NB4 (cell line): ENCODE results near the gene CD2BP2.

Experiments
- DNase-seq: peaks from one replicate; pipeline ENCODE4 v3.0.0; 2010; ENCODE audit warnings: low read depth
- H3K4me3 ChIP-seq: one replicate; pipeline ENCODE4 v1.5.1; 2011; ENCODE audit warnings: mild to moderate bottlenecking, low read depth, low read length, moderate library complexity
- CTCF ChIP-seq: IDR thresholded peaks from one replicate; pipeline ENCODE4 v1.5.1; 2012; ENCODE audit warnings: low read depth, low read length
- MYC ChIP-seq: IDR thresholded peaks from 2 replicates; pipeline ENCODE4 v1.6.1; 2011; ENCODE audit warnings: low read depth, low read length
- POLR2A ChIP-seq: IDR thresholded peaks from 2 replicates; pipeline ENCODE4 v1.6.1; 2011; ENCODE audit warnings: mild to moderate bottlenecking; ENCODE audit not compliant: insufficient read length; ENCODE audit errors: extremely low read depth
- TF ChIP-seq, protein P1 (sequence below): IDR thresholded peaks from 2 replicates; pipeline ENCODE4 v1.6.1; 2011; ENCODE audit warnings: low read depth, low read length

Gene CD2BP2

GRCh38 chr16:30357085-30357714 is 2.1 kb upstream of the CD2BP2 start:
- TF ChIP-seq, protein P1, sequence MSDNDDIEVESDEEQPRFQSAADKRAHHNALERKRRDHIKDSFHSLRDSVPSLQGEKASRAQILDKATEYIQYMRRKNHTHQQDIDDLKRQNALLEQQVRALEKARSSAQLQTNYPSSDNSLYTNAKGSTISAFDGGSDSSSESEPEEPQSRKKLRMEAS = no peak
- TF ChIP-seq POLR2A = no peak
- TF ChIP-seq CTCF = no peak
- TF ChIP-seq MYC = no peak
- no peak overlapping the region for H3K4me3 ChIP-seq
- DNase-seq = no peak

- peak overlapping the region; percentile 77 for H3K4me3 ChIP-seq
- DNase-seq = no peak
- TF ChIP-seq MYC (no peak), POLR2A (no peak), CTCF (no peak)
- TF ChIP-seq, protein P1 = no peak
Observed at GRCh38 chr16:30356401-30357084, 1.4 kb upstream of the CD2BP2 start.

GRCh38 chr16:30355954-30356308 is 823 bp upstream of the CD2BP2 start:
- TF ChIP-seq POLR2A = no peak
- TF ChIP-seq, protein P1 = no peak
- no peak for TF ChIP-seq CTCF
- TF ChIP-seq MYC = no peak
- DNase-seq = no peak
- H3K4me3 ChIP-seq = peak overlapping the region; percentile 77

- DNase-seq = peak; percentile 35
- H3K4me3 ChIP-seq = peak overlapping the region; percentile 77
- TF ChIP-seq POLR2A (no peak), MYC (no peak), CTCF (no peak)
- TF ChIP-seq, protein P1 = no peak
Observed at GRCh38 chr16:30354423-30355143, 525 bp downstream of the CD2BP2 start.

DNA sequence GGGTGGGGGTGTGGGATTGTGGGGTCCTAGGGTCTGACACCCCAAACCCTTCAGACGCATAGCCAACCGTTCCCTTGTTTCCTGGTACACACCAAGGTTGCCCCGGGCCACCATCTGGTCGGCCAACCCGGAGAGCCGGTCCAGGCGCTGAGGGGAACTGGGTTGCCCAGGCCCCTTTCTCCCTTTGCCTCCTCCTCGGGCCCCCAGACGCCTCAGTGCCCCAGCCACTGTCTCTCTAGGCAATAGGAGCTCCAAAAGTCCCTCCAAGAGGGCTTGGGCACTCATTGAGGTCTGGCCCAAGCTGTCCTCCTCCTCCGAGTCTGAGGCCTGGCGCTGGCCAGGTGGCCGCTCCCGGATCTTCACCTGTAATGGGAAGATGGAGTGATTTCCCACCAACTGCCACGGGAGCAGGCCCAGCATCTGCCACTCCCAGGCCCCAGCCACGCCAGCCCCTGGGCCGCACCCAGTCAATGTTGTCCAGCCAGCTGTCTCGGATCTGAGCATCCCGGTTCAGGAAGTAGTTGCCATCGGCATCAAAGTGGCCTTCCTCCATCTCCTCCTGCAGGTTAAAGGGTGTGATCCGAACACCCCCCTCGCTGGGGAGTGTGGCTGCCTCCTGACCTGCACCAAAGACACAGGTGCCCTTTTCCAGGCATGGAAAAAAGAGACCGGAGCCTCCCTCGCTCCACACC is 1.5 kb downstream of the CD2BP2 start:
- TF ChIP-seq POLR2A (no peak), MYC (no peak), CTCF (no peak)
- TF ChIP-seq, protein P1 = no peak
- no peak for DNase-seq
- H3K4me3 ChIP-seq = peak overlapping the region; percentile 77
